Measurements from ENCODE around the gene ZNF207.

DNA sequence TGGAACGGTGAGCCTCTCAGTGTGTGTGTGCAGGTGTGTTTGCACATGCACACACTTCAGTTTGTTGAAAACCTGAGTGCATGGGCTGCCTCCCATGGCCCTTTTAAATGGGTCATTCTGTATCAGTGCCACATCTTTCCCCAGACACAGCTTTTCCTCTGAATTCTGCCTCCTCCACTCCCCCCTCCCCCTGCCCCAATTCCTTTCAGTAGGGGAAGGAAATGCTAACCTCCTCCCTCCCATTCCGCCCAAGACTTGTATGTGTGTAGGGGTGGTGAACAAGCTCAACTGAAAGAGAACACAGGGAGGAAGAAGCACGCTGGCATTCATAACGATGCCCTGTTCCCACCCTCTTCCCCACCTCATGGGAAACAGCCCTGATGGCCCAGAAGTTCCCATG is 42.3 kb upstream of the ZNF207 start:
- TF ChIP-seq JUNB (IDR thresholded peaks at IDR 0.05; ENCODE audit: unreplicated experiment) (no peak), ZNF114 (CRISPR knock-in tag; IDR thresholded peaks at IDR 0.05) (no peak), EZH2 (IDR thresholded peaks at IDR 0.05; ENCODE audit: low read depth, unreplicated experiment) (no peak), POLR2AphosphoS5 (IDR thresholded peaks at IDR 0.05; ENCODE audit: low read depth) (no peak), NANOG (IDR thresholded peaks at IDR 0.05; ENCODE audit: borderline replicate concordance) (no peak), EZH2phosphoT487 (IDR thresholded peaks at IDR 0.05; ENCODE audit: unreplicated experiment) (no peak)
- TF ChIP-seq, protein P1, sequence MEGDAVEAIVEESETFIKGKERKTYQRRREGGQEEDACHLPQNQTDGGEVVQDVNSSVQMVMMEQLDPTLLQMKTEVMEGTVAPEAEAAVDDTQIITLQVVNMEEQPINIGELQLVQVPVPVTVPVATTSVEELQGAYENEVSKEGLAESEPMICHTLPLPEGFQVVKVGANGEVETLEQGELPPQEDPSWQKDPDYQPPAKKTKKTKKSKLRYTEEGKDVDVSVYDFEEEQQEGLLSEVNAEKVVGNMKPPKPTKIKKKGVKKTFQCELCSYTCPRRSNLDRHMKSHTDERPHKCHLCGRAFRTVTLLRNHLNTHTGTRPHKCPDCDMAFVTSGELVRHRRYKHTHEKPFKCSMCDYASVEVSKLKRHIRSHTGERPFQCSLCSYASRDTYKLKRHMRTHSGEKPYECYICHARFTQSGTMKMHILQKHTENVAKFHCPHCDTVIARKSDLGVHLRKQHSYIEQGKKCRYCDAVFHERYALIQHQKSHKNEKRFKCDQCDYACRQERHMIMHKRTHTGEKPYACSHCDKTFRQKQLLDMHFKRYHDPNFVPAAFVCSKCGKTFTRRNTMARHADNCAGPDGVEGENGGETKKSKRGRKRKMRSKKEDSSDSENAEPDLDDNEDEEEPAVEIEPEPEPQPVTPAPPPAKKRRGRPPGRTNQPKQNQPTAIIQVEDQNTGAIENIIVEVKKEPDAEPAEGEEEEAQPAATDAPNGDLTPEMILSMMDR (conservative IDR thresholded peaks at IDR 0.05; ENCODE audit: low read depth in 2 of 2): no peak
- TF ChIP-seq, protein P2, sequence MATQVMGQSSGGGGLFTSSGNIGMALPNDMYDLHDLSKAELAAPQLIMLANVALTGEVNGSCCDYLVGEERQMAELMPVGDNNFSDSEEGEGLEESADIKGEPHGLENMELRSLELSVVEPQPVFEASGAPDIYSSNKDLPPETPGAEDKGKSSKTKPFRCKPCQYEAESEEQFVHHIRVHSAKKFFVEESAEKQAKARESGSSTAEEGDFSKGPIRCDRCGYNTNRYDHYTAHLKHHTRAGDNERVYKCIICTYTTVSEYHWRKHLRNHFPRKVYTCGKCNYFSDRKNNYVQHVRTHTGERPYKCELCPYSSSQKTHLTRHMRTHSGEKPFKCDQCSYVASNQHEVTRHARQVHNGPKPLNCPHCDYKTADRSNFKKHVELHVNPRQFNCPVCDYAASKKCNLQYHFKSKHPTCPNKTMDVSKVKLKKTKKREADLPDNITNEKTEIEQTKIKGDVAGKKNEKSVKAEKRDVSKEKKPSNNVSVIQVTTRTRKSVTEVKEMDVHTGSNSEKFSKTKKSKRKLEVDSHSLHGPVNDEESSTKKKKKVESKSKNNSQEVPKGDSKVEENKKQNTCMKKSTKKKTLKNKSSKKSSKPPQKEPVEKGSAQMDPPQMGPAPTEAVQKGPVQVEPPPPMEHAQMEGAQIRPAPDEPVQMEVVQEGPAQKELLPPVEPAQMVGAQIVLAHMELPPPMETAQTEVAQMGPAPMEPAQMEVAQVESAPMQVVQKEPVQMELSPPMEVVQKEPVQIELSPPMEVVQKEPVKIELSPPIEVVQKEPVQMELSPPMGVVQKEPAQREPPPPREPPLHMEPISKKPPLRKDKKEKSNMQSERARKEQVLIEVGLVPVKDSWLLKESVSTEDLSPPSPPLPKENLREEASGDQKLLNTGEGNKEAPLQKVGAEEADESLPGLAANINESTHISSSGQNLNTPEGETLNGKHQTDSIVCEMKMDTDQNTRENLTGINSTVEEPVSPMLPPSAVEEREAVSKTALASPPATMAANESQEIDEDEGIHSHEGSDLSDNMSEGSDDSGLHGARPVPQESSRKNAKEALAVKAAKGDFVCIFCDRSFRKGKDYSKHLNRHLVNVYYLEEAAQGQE (IDR thresholded peaks at IDR 0.05; ENCODE audit: unreplicated experiment): no peak

Measured in GM23338 (cell line).